NCI-H510A (cell line): Measurements from ENCODE around the gene ZNF687.
"Not testable (repeated sequence)": the region's sequence is repeated elsewhere in the genome, so short reads cannot be mapped to it uniquely, and the experiment has no call there.

ENCODE experiments used
- DNase-seq: peaks from one replicate; lab custom pipeline; 2025; lab: John Stamatoyannopoulos, UW

ZNF687 gene

GRCh38 chr1:151281969-151282882 lies at the start of gene ZNF687:
Gene ZNF687 (plus strand): TSS chr1:151282299. CDS start chr1:151286292, 3,993 bp downstream.
- peak; percentile 99 for DNase-seq

- DNase-seq, result no peak
Observed at GRCh38 chr1:151235235-151235634, 46.9 kb upstream of the ZNF687 start.

GRCh38 chr1:151237678-151238466 lies 44.2 kb upstream of the ZNF687 start:
- DNase-seq, result no peak

- DNase-seq, result no peak
Observed at GRCh38 chr1:151238467-151238739, 43.7 kb upstream of the ZNF687 start.

- no peak for DNase-seq
Observed at GRCh38 chr1:151242442-151242841, 39.7 kb upstream of the ZNF687 start.

GRCh38 chr1:151243683-151244216 lies 38.3 kb upstream of the ZNF687 start:
- no peak for DNase-seq

GRCh38 chr1:151246786-151247185 lies 35.3 kb upstream of the ZNF687 start:
- DNase-seq, result no peak

- peak; percentile 52 for DNase-seq
Observed at GRCh38 chr1:151251656-151252470, 30.2 kb upstream of the ZNF687 start.

GRCh38 chr1:151254217-151255213 lies 27.6 kb upstream of the ZNF687 start, which contains the start of gene PSMD4:
Gene PSMD4 (plus strand): TSS chr1:151254734. CDS start chr1:151254783, 49 bp downstream.
- DNase-seq, result peak; percentile 93

- DNase-seq, result no peak
Observed at GRCh38 chr1:151255381-151255780, 26.7 kb upstream of the ZNF687 start.

GRCh38 chr1:151259351-151259750 lies 22.7 kb upstream of the ZNF687 start:
- DNase-seq, result no peak

GRCh38 chr1:151265446-151266236 lies 16.5 kb upstream of the ZNF687 start:
- no peak for DNase-seq

GRCh38 chr1:151266315-151266714 lies 15.8 kb upstream of the ZNF687 start:
- no peak for DNase-seq

GRCh38 chr1:151266821-151267220 lies 15.3 kb upstream of the ZNF687 start:
- no peak for DNase-seq

- no peak for DNase-seq
Observed at GRCh38 chr1:151267760-151268159, 14.3 kb upstream of the ZNF687 start.

GRCh38 chr1:151273924-151274466 lies 8.1 kb upstream of the ZNF687 start:
- no peak for DNase-seq

GRCh38 chr1:151275341-151275740 lies 6.8 kb upstream of the ZNF687 start:
- not testable (repeated sequence) for DNase-seq

GRCh38 chr1:151277249-151277648 lies 4.8 kb upstream of the ZNF687 start:
- DNase-seq, result no peak

- peak; percentile 96 for DNase-seq
Observed at GRCh38 chr1:151281225-151281968, 702 bp upstream of the ZNF687 start.
